ENCODE data around the gene EGFL7. TPM values are rescaled to one million over a fixed set of nuclear protein-coding genes. Genes with fewer than 3 reads are reported as not detected.
"Not testable (repeated sequence)": the region's sequence is repeated elsewhere in the genome, so short reads cannot be mapped to it uniquely, and the experiment has no call there.

EGFL7 gene
- total RNA-seq, 1 donor from 2014 or later, result 16.5 TPM

- Histone ChIP-seq H2AFZ (replicated peaks) (no peak overlapping the region), H3K9me3 (ENCODE audit: low read depth) (no peaks in the 10 kb centered on the region), H3K9ac (no peak overlapping the region), H3K79me2 (ENCODE audit: low read depth) (peaks cover 3% of the 10 kb centered on the region), H4K20me1 (ENCODE audit: low read depth) (peaks cover 2% of the 10 kb centered on the region), H3K27ac (no peak overlapping the region), H3K4me1 (peaks cover under 1% of the 10 kb centered on the region), H3K4me3 (no peak overlapping the region), H3K4me2 (no peak overlapping the region), H3K36me3 (no peaks in the 10 kb centered on the region), H3F3A (ENCODE audit: low read depth) (peaks cover 5% of the 10 kb centered on the region), H3K27me3 (peaks cover 25% of the 10 kb centered on the region)
- TF ChIP-seq EZH2 (IDR thresholded peaks at IDR 0.05) (no peak), CTCF (IDR thresholded peaks at IDR 0.05) (no peak), EZH2phosphoT487 (IDR thresholded peaks at IDR 0.05) (no peak)
- H3K4me1 Mint-ChIP-seq, result peaks cover 11% of the 10 kb centered on the region
- H3K27ac Mint-ChIP-seq, result no peak overlapping the region
- peaks cover 11% of the 10 kb centered on the region for H3K27me3 Mint-ChIP-seq (ENCODE audit: insufficient read depth, low read depth)
- peaks cover 1% of the 10 kb centered on the region for H3K36me3 Mint-ChIP-seq
- no peak for DNase-seq (ENCODE audit: low spot score)
- H3K9me3 Mint-ChIP-seq, result no peaks in the 10 kb centered on the region
- H3K4me3 Mint-ChIP-seq, result no peak overlapping the region
Measured at GRCh38 chr9:136707849-136708517, 45.3 kb downstream of the EGFL7 start.

GRCh38 chr9:136709454-136710109 is 46.9 kb downstream of the EGFL7 start:
- Mint-ChIP-seq H3K27ac (no peak overlapping the region), H3K36me3 (peaks cover 1% of the 10 kb centered on the region), H3K4me3 (no peak overlapping the region), H3K4me1 (peaks cover 11% of the 10 kb centered on the region), H3K9me3 (no peaks in the 10 kb centered on the region), H3K27me3 (ENCODE audit: insufficient read depth, low read depth) (peaks cover 8% of the 10 kb centered on the region)
- peaks cover 19% of the 10 kb centered on the region for H3K79me2 ChIP-seq (ENCODE audit: low read depth)
- no peak overlapping the region for H3K4me3 ChIP-seq
- peaks cover 18% of the 10 kb centered on the region for H4K20me1 ChIP-seq (ENCODE audit: low read depth)
- peaks cover 25% of the 10 kb centered on the region for H3K27me3 ChIP-seq
- no peak overlapping the region for H3K9ac ChIP-seq
- H3K4me2 ChIP-seq, result no peak overlapping the region
- H2AFZ ChIP-seq (replicated peaks), result no peak overlapping the region
- no peak for DNase-seq (ENCODE audit: low spot score)
- H3K36me3 ChIP-seq, result no peaks in the 10 kb centered on the region
- H3K4me1 ChIP-seq, result peaks cover 9% of the 10 kb centered on the region
- no peaks in the 10 kb centered on the region for H3K9me3 ChIP-seq (ENCODE audit: low read depth)
- TF ChIP-seq EZH2 (IDR thresholded peaks at IDR 0.05), result no peak
- no peak for TF ChIP-seq EZH2phosphoT487 (IDR thresholded peaks at IDR 0.05)
- TF ChIP-seq CTCF (IDR thresholded peaks at IDR 0.05), result no peak
- no peak overlapping the region for H3K27ac ChIP-seq
- H3F3A ChIP-seq (ENCODE audit: low read depth), result peaks cover 9% of the 10 kb centered on the region

- no peak for DNase-seq (ENCODE audit: low spot score)
- H2AFZ ChIP-seq (replicated peaks), result no peak overlapping the region
- peaks cover 13% of the 10 kb centered on the region for H3K4me1 Mint-ChIP-seq
- H3K4me1 ChIP-seq, result peaks cover 9% of the 10 kb centered on the region
- H3K4me2 ChIP-seq, result no peak overlapping the region
- no peaks in the 10 kb centered on the region for H3K9me3 Mint-ChIP-seq
- peak overlapping the region; percentile 57 for H3K4me3 Mint-ChIP-seq
- H3K27me3 ChIP-seq, result peaks cover 25% of the 10 kb centered on the region
- no peak overlapping the region for H3K27ac ChIP-seq
- TF ChIP-seq EZH2 (IDR thresholded peaks at IDR 0.05) (no peak), CTCF (IDR thresholded peaks at IDR 0.05) (no peak), EZH2phosphoT487 (IDR thresholded peaks at IDR 0.05) (no peak)
- no peaks in the 10 kb centered on the region for H3K9me3 ChIP-seq (ENCODE audit: low read depth)
- no peak overlapping the region for H3K4me3 ChIP-seq
- H3K36me3 Mint-ChIP-seq, result peaks cover 1% of the 10 kb centered on the region
- H3K27me3 Mint-ChIP-seq (ENCODE audit: insufficient read depth, low read depth), result peaks cover 5% of the 10 kb centered on the region
- peaks cover 27% of the 10 kb centered on the region for H4K20me1 ChIP-seq (ENCODE audit: low read depth)
- no peak overlapping the region for H3K27ac Mint-ChIP-seq
- H3K79me2 ChIP-seq (ENCODE audit: low read depth), result peaks cover 23% of the 10 kb centered on the region
- H3F3A ChIP-seq (ENCODE audit: low read depth), result peaks cover 9% of the 10 kb centered on the region
- H3K36me3 ChIP-seq, result no peaks in the 10 kb centered on the region
- H3K9ac ChIP-seq, result no peak overlapping the region
Measured at GRCh38 chr9:136710543-136710942, 47.8 kb downstream of the EGFL7 start.

- not testable (repeated sequence) for H3K27me3 Mint-ChIP-seq (ENCODE audit: insufficient read depth, low read depth); H3K9me3 ChIP-seq (ENCODE audit: low read depth); DNase-seq (ENCODE audit: low spot score); H3K9me3 Mint-ChIP-seq; H2AFZ ChIP-seq (replicated peaks); H3K27ac Mint-ChIP-seq; H3F3A ChIP-seq (ENCODE audit: low read depth); H3K36me3 Mint-ChIP-seq; H3K9ac ChIP-seq; H3K36me3 ChIP-seq; H3K4me1 ChIP-seq; H3K27ac ChIP-seq
- Mint-ChIP-seq H3K4me3 (peak overlapping the region; percentile 89), H3K4me1 (peaks cover 17% of the 10 kb centered on the region)
- Histone ChIP-seq H3K79me2 (ENCODE audit: low read depth) (peaks cover 23% of the 10 kb centered on the region), H3K4me2 (peak overlapping the region; percentile 85), H4K20me1 (ENCODE audit: low read depth) (peaks cover 32% of the 10 kb centered on the region), H3K4me3 (peak overlapping the region; percentile 65), H3K27me3 (peaks cover 25% of the 10 kb centered on the region)
Measured at GRCh38 chr9:136711219-136711648, 48.5 kb downstream of the EGFL7 start.
